ENCODE measurements around the gene KRT6C. TPM values are rescaled to one million over a fixed set of nuclear protein-coding genes. Genes with fewer than 3 reads are reported as not detected.

KRT6C gene
- total and polyA plus RNA-seq, 2 experiments from 2014 or later = not detected

GRCh38 chr12:52426034-52426433, 47.6 kb downstream of the KRT6C start:
- no peak for TF ChIP-seq CTCF (IDR thresholded peaks at IDR 0.05; ENCODE audit: low read depth, low read length)
- no peaks in the 10 kb centered on the region for H3K9me3 ChIP-seq (ENCODE audit: low read depth)

GRCh38 chr12:52425466-52425865, 48.1 kb downstream of the KRT6C start:
- Histone ChIP-seq H3K27me3 (peaks cover 24% of the 10 kb centered on the region), H3K4me3 (no peak overlapping the region), H3K9me3 (ENCODE audit: low read depth) (no peaks in the 10 kb centered on the region), H3K27ac (no peak overlapping the region), H3K36me3 (no peaks in the 10 kb centered on the region), H3K4me1 (ENCODE audit: low read depth) (no peaks in the 10 kb centered on the region)
- DNase-seq (ENCODE audit: low read depth in 1 of 2, low spot score in 1 of 2) = no peak
- TF ChIP-seq CTCF (IDR thresholded peaks at IDR 0.05; ENCODE audit: low read depth, low read length) = no peak

More at GRCh38 chr12:52426034-52426433, 47.6 kb downstream of the KRT6C start:
- DNase-seq (ENCODE audit: low read depth in 1 of 2, low spot score in 1 of 2) = no peak
- H3K4me3 ChIP-seq = no peak overlapping the region
- no peaks in the 10 kb centered on the region for H3K4me1 ChIP-seq (ENCODE audit: low read depth)
- H3K27ac ChIP-seq = no peak overlapping the region
- no peaks in the 10 kb centered on the region for H3K36me3 ChIP-seq
- H3K27me3 ChIP-seq = peaks cover 29% of the 10 kb centered on the region

DNA sequence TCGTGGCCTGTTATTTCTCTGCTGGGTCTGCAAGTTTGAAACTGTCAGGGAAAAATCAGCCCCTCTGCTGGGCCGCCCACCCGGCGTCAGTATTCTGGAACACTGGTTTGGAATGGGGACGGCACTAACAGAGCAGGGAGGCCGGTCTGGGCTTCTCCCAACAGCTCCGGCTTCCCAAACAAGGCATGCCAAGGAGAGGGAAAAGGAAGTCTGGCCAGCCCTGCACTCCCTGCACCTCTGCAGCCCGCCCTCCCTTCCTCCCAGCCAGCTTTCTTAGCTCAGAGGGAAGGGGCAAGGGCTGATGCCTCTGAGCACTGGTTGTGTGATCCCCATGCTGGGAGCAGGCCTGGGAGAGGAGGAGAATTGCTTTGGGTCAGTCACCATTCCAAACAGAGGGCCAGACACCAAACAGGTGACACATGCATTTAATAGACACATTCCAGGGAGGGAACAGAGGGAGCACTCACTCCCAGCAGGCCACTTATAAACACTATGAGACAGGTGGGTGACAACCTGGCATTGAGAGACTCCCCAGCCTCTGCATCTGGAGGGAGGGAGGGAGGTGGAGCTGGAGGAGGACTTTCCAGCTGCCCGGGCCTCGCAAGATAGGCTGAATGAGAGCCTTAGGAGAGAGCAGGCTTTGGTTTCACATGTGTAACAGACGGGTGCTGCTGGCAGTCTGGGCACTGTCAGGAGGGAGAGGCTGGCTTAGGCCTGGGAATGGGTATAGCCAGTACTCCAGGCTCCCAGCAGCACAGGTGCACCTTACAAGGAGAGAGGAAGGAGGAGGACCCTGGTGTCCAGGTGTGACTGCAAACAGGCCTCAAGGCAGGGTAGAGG, 49.7 kb downstream of the KRT6C start:
- no peak for TF ChIP-seq CTCF (IDR thresholded peaks at IDR 0.05; ENCODE audit: low read depth, low read length)
- DNase-seq (ENCODE audit: low read depth in 1 of 2, low spot score in 1 of 2) = peak in 1 of 2 donors; percentile 35
- no peaks in the 10 kb centered on the region for H3K36me3 ChIP-seq
- H3K9me3 ChIP-seq (ENCODE audit: low read depth) = no peaks in the 10 kb centered on the region
- H3K4me1 ChIP-seq (ENCODE audit: low read depth) = no peaks in the 10 kb centered on the region
- no peak overlapping the region for H3K4me3 ChIP-seq
- peaks cover 15% of the 10 kb centered on the region for H3K27me3 ChIP-seq
- H3K27ac ChIP-seq = no peak overlapping the region

DNA sequence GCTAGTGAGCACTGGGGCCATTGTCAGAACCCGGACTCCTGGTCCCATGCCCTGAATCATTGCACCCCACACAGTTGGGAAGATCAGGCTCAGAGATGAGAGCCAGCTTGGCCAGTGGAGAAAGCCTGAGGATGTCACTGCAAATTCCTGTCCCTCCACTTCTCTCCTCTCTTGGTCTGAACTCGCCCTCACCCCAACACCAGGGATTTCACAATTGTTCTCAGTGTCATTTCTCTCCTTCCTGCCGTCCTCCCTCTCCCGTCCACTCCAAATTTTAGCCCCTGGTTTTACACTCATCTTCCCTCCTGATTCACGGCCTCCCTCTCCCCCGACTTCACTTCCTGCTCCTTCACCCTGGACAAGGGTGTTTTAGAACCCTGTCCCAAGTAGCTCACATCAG, 50.6 kb downstream of the KRT6C start:
- no peaks in the 10 kb centered on the region for H3K4me1 ChIP-seq (ENCODE audit: low read depth)
- H3K27me3 ChIP-seq = peaks cover 12% of the 10 kb centered on the region
- peak in 1 of 2 donors; percentile 63 for DNase-seq (ENCODE audit: low read depth in 1 of 2, low spot score in 1 of 2)
- H3K36me3 ChIP-seq = no peaks in the 10 kb centered on the region
- H3K9me3 ChIP-seq (ENCODE audit: low read depth) = no peaks in the 10 kb centered on the region
- TF ChIP-seq CTCF (IDR thresholded peaks at IDR 0.05; ENCODE audit: low read depth, low read length) = no peak
- no peak overlapping the region for H3K4me3 ChIP-seq
- no peak overlapping the region for H3K27ac ChIP-seq

DNA sequence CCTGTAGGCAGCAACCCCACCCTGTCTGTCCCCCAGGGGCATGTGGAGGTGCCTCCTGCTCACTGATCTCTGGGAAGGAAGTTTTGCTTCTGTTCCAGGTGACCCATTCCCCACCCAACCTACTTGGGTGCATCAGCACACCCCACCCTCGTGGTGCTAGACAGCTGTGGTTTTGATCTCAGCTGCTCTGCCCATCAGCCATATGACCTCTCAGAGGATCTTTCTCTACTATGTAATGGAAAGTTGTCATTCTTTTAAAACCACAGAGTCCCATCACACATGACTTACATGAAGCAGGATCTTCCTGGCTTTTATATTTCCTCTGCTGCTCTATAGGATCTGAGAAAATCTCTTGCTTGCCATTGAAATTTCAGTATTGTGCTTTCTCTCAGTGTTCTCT, 53.9 kb downstream of the KRT6C start:
- TF ChIP-seq CTCF (IDR thresholded peaks at IDR 0.05; ENCODE audit: low read depth, low read length) = no peak
- DNase-seq (ENCODE audit: low read depth in 1 of 2, low spot score in 1 of 2) = peak in 1 of 2 donors; percentile 12
- Histone ChIP-seq H3K27me3 (peaks cover 12% of the 10 kb centered on the region), H3K36me3 (no peaks in the 10 kb centered on the region), H3K27ac (no peak overlapping the region), H3K4me3 (no peak overlapping the region), H3K4me1 (ENCODE audit: low read depth) (no peaks in the 10 kb centered on the region), H3K9me3 (ENCODE audit: low read depth) (no peaks in the 10 kb centered on the region)
